Chondrocyte (in vitro differentiated cells): ENCODE measurements around the gene RCBTB2. TPM values are rescaled to one million over a fixed set of nuclear protein-coding genes. Genes with fewer than 3 reads are reported as not detected.
A peak's percentile ranks its signal among the peaks of the same experiment; 100 is the strongest.

Experiments
- DNase-seq: peaks from one replicate; pipeline ENCODE4 v3.0.0; 2021; ENCODE audit warnings: mixed read lengths, low spot score
- H3K27ac Mint-ChIP-seq: one replicate; pipeline ENCODE4 v1.8.0; 2021; ENCODE audit warnings: mild to moderate bottlenecking, moderate library complexity, mixed read lengths; ENCODE audit not compliant: unreplicated experiment
- H3K27me3 Mint-ChIP-seq: 2 replicates; pipeline ENCODE4 v1.8.0; 2021; ENCODE audit warnings: low read depth, mixed read lengths
- H3K36me3 Mint-ChIP-seq: 2 replicates; pipeline ENCODE4 v1.8.0; 2021; ENCODE audit warnings: low read depth, mixed read lengths
- H3K4me1 Mint-ChIP-seq: 2 replicates; pipeline ENCODE4 v1.8.0; 2021; ENCODE audit warnings: low read depth, mild to moderate bottlenecking, mixed read lengths
- H3K4me3 Mint-ChIP-seq: one replicate; pipeline ENCODE4 v1.8.0; 2021; ENCODE audit warnings: mild to moderate bottlenecking, moderate library complexity, mixed read lengths; ENCODE audit not compliant: unreplicated experiment
- H3K9me3 Mint-ChIP-seq: 2 replicates; pipeline ENCODE4 v1.8.0; 2021; ENCODE audit warnings: low read depth, mixed read lengths
- total RNA-seq: library from RNA; stranded (reverse); gene quantifications from 3 replicates; pipeline ENCODE4 v1.2.1, GENCODE V29; 2021
- TF ChIP-seq, protein P1 (sequence below): fragments of 200-600 bp; sonication (generic); IDR thresholded peaks from 2 replicates; pipeline ENCODE4 v1.5.0; 2021; ENCODE audit warnings: antibody characterized with exemption, mild to moderate bottlenecking, moderate library complexity

RCBTB2 gene
- total RNA-seq, 1 donor from 2014 or later: 8.6 TPM

DNA sequence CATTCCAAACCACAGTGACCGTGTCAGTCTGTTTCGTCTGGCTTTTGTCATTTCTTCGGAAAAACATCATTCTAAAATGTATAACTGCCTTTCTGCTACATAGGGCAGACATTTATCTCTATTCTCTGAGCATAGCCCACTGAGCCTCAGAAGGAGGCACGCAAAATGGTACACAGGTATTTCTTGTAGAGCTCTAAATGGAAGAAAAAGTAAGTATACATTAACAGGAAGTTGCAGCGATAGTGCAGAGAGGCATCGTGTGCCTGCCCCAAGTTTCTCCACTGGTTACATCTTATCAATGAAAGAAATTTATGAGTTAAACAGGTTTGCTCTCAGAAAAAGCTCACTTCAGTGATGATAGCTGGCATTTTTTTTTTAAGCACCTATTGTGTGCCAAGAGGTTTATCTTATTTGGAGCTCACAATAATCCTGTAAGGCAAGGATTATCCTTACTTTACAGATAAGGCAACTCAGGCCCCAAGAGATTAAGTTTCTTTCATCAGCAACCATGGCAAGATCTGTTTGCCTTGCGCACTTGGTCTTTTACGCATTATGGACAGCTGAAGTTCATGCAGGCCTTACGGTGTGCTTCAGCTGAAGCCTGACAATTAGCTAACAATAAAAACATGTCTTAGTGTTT is 1.2 kb upstream of the RCBTB2 start:
- H3K4me1 Mint-ChIP-seq: peaks cover 21% of the 10 kb centered on the region
- DNase-seq: no peak
- no peak overlapping the region for H3K27ac Mint-ChIP-seq
- no peaks in the 10 kb centered on the region for H3K27me3 Mint-ChIP-seq
- H3K4me3 Mint-ChIP-seq: peak overlapping the region; percentile 91
- H3K9me3 Mint-ChIP-seq: peaks cover 12% of the 10 kb centered on the region
- TF ChIP-seq, protein P1, sequence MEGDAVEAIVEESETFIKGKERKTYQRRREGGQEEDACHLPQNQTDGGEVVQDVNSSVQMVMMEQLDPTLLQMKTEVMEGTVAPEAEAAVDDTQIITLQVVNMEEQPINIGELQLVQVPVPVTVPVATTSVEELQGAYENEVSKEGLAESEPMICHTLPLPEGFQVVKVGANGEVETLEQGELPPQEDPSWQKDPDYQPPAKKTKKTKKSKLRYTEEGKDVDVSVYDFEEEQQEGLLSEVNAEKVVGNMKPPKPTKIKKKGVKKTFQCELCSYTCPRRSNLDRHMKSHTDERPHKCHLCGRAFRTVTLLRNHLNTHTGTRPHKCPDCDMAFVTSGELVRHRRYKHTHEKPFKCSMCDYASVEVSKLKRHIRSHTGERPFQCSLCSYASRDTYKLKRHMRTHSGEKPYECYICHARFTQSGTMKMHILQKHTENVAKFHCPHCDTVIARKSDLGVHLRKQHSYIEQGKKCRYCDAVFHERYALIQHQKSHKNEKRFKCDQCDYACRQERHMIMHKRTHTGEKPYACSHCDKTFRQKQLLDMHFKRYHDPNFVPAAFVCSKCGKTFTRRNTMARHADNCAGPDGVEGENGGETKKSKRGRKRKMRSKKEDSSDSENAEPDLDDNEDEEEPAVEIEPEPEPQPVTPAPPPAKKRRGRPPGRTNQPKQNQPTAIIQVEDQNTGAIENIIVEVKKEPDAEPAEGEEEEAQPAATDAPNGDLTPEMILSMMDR: no peak
- H3K36me3 Mint-ChIP-seq: no peaks in the 10 kb centered on the region

DNA sequence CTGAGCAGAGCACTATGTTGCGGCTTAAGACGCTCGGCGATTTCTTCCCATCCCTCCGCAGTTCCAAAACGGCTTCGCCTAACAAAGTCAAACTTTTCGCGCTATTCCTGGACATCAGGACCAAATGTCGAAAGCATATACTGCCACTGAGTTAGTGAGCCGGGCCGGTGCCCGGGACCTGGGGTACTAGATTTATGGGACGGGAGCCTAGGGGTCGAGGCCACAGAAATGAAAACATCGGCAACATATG is 699 bp downstream of the RCBTB2 start:
- TF ChIP-seq, protein P1: no peak
- Mint-ChIP-seq H3K4me1 (peaks cover 21% of the 10 kb centered on the region), H3K36me3 (no peaks in the 10 kb centered on the region), H3K4me3 (peak overlapping the region; percentile 91), H3K27ac (peak overlapping the region; percentile 94), H3K27me3 (no peaks in the 10 kb centered on the region), H3K9me3 (peaks cover 7% of the 10 kb centered on the region)
- no peak for DNase-seq

- TF ChIP-seq, protein P1: no peak
- Mint-ChIP-seq H3K9me3 (peaks cover 4% of the 10 kb centered on the region), H3K27ac (peak overlapping the region; percentile 94), H3K4me3 (peak overlapping the region; percentile 91), H3K4me1 (peaks cover 21% of the 10 kb centered on the region), H3K27me3 (no peaks in the 10 kb centered on the region), H3K36me3 (no peaks in the 10 kb centered on the region)
- no peak for DNase-seq
Measured at GRCh38 chr13:48531416-48532255, 1.2 kb downstream of the RCBTB2 start.

DNA sequence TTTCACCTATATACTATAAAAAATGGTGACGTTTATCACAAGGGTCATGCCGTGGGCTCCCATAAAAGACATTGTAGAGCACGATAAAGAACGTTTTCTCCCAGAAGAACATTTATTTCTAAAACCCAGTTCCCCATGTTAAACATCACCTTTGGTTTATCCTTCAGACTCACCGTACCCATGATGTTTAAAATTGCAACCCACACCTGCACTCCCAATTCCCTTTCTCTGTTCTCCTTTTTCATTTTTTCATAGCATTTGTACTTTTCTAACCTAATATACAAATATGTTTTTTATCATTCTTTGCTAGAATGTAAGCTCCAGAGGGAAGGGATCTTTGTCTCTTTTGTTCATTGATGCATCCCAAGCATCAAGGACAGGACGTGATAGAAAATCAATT is 2.0 kb downstream of the RCBTB2 start:
- TF ChIP-seq, protein P1: no peak
- H3K27me3 Mint-ChIP-seq: no peaks in the 10 kb centered on the region
- H3K9me3 Mint-ChIP-seq: no peaks in the 10 kb centered on the region
- H3K4me1 Mint-ChIP-seq: peaks cover 21% of the 10 kb centered on the region
- no peak overlapping the region for H3K27ac Mint-ChIP-seq
- H3K36me3 Mint-ChIP-seq: no peaks in the 10 kb centered on the region
- H3K4me3 Mint-ChIP-seq: no peak overlapping the region
- DNase-seq: no peak

GRCh38 chr13:48528720-48529119 is 4.2 kb downstream of the RCBTB2 start:
- no peak for DNase-seq
- Mint-ChIP-seq H3K27me3 (no peaks in the 10 kb centered on the region), H3K27ac (no peak overlapping the region), H3K4me3 (no peak overlapping the region), H3K36me3 (no peaks in the 10 kb centered on the region), H3K4me1 (peaks cover 19% of the 10 kb centered on the region), H3K9me3 (no peaks in the 10 kb centered on the region)
- TF ChIP-seq, protein P1: no peak
